C4-2B (cell line): ENCODE measurements around the gene TOP1.

ENCODE experiments used
- H3K27ac ChIP-seq: fragments of 450-650 bp; 2 replicates; pipeline ENCODE4 v1.5.1; 2017
- CTCF ChIP-seq: fragments of 450-650 bp; conservative IDR thresholded peaks from 2 replicates; pipeline ENCODE4 v1.5.1; 2017; ENCODE audit warnings: mild to moderate bottlenecking
- ZFX ChIP-seq: fragments of 450-650 bp; IDR thresholded peaks from 2 replicates; pipeline ENCODE4 v1.6.1; 2017

Gene TOP1

GRCh38 chr20:41168281-41169161 is 139.9 kb downstream of the TOP1 start:
- H3K27ac ChIP-seq, result no peak overlapping the region
- TF ChIP-seq ZFX (no peak), CTCF (no peak)

GRCh38 chr20:41169162-41169690 is 140.6 kb downstream of the TOP1 start:
- no peak overlapping the region for H3K27ac ChIP-seq
- TF ChIP-seq ZFX, result no peak
- no peak for TF ChIP-seq CTCF

GRCh38 chr20:41169791-41170351 is 141.2 kb downstream of the TOP1 start:
- H3K27ac ChIP-seq, result no peak overlapping the region
- TF ChIP-seq ZFX (no peak), CTCF (no peak)

- TF ChIP-seq ZFX (no peak), CTCF (no peak)
- no peak overlapping the region for H3K27ac ChIP-seq
These were observed 141.9 kb downstream of the TOP1 start for GRCh38 chr20:41170386-41171105.

- TF ChIP-seq ZFX (no peak), CTCF (no peak)
- no peak overlapping the region for H3K27ac ChIP-seq
These were observed 143.2 kb downstream of the TOP1 start for GRCh38 chr20:41171736-41172295.

GRCh38 chr20:41172296-41173140 is 143.9 kb downstream of the TOP1 start:
- no peak for TF ChIP-seq CTCF
- TF ChIP-seq ZFX, result no peak

More at GRCh38 chr20:41172296-41173140, 143.9 kb downstream of the TOP1 start:
- H3K27ac ChIP-seq, result no peak overlapping the region
